HEK293 (cell line): ENCODE measurements around the gene MRPL44.

Experiments
- CTCF ChIA-PET: fragments of 350-600 bp; formaldehyde crosslinking; extraction: SDS; loops from one replicate; lab custom pipeline; 2021; ENCODE audit warnings: antibody characterized with exemption; lab: Yijun Ruan, JAX
- POLR2A ChIA-PET: fragments of 300-600 bp; formaldehyde crosslinking; extraction: SDS; loops from one replicate; lab custom pipeline; 2020; ENCODE audit warnings: antibody characterized with exemption, inconsistent platforms; lab: Yijun Ruan, JAX
- H3K27ac ChIP-seq: fragments of 200-500 bp; sonication (Bioruptor generic); 2 replicates; pipeline ENCODE4 v1.5.1; 2014; ENCODE audit warnings: low read depth, low read length, control low read depth, inconsistent platforms; ENCODE audit errors: extremely low read depth
- H3K36me3 ChIP-seq, 2 experiments: fragments of 200-500 bp in 1 of 2; sonication (Bioruptor generic) in 1 of 2; 1 replicate in 1 of 2; 2 replicates in 1 of 2; pipeline ENCODE4 v1.5.1; 2014 to 2017; ENCODE audit warnings: inconsistent platforms in 2 of 2, low read length in 2 of 2; ENCODE audit not compliant: control insufficient read depth in 2 of 2, insufficient read depth in 1 of 2
- H3K4me1 ChIP-seq: fragments of 200-500 bp; sonication (Bioruptor generic); 2 replicates; pipeline ENCODE4 v1.5.1; 2014; ENCODE audit warnings: mild to moderate bottlenecking, low read length, inconsistent platforms; ENCODE audit not compliant: control insufficient read depth, insufficient read depth
- H3K4me3 ChIP-seq: 2 replicates; pipeline ENCODE4 v1.5.1; 2011; ENCODE audit warnings: low read depth, mild to moderate bottlenecking, control low read depth, low read length, moderate library complexity
- H3K9me3 ChIP-seq: fragments of 200-500 bp; sonication (Bioruptor generic); 2 replicates; pipeline ENCODE4 v1.5.1; 2014; ENCODE audit warnings: low read depth, low read length, inconsistent platforms; ENCODE audit not compliant: control insufficient read depth, insufficient read depth
- EGR2 ChIP-seq: fragments of 450-650 bp; formaldehyde crosslinking; IDR thresholded peaks from 2 replicates; pipeline ENCODE4 v1.5.1; 2016; ENCODE audit warnings: low read depth, missing biosample characterization, missing genetic modification characterization
- GFI1B ChIP-seq: fragments of 450-650 bp; formaldehyde crosslinking; IDR thresholded peaks from 2 replicates; pipeline ENCODE4 v1.5.1; 2016; ENCODE audit warnings: missing biosample characterization, missing genetic modification characterization
- MZF1 ChIP-seq: fragments of 450-650 bp; formaldehyde crosslinking; IDR thresholded peaks from 2 replicates; pipeline ENCODE4 v1.5.1; 2017; ENCODE audit warnings: missing biosample characterization, missing genetic modification characterization, borderline replicate concordance
- YY1 ChIP-seq: fragments of 450-650 bp; formaldehyde crosslinking; IDR thresholded peaks from 2 replicates; pipeline ENCODE4 v1.5.1; 2018; ENCODE audit warnings: missing biosample characterization, missing genetic modification characterization
- YY2 ChIP-seq: fragments of 450-650 bp; formaldehyde crosslinking; IDR thresholded peaks from 2 replicates; pipeline ENCODE4 v1.5.1; 2016; ENCODE audit warnings: missing biosample characterization, missing genetic modification characterization
- ZBTB17 ChIP-seq: fragments of 450-650 bp; formaldehyde crosslinking; IDR thresholded peaks from 2 replicates; pipeline ENCODE4 v1.5.1; 2016; ENCODE audit warnings: missing biosample characterization, missing genetic modification characterization
- ZNF121 ChIP-seq: fragments of 450-650 bp; formaldehyde crosslinking; IDR thresholded peaks from 2 replicates; pipeline ENCODE4 v1.5.1; 2016; ENCODE audit warnings: missing biosample characterization, missing genetic modification characterization
- ZNF133 ChIP-seq: fragments of 450-650 bp; formaldehyde crosslinking; IDR thresholded peaks from 2 replicates; pipeline ENCODE4 v1.5.1; 2016; ENCODE audit warnings: missing biosample characterization, missing genetic modification characterization
- ZNF174 ChIP-seq: fragments of 450-650 bp; formaldehyde crosslinking; IDR thresholded peaks from 2 replicates; pipeline ENCODE4 v1.5.0; 2017; ENCODE audit warnings: missing biosample characterization, mild to moderate bottlenecking, missing genetic modification characterization
- ZNF266 ChIP-seq: fragments of 450-650 bp; formaldehyde crosslinking; IDR thresholded peaks from 2 replicates; pipeline ENCODE4 v1.5.1; 2016; ENCODE audit warnings: missing biosample characterization, missing genetic modification characterization, low read depth
- ZNF510 ChIP-seq: fragments of 450-650 bp; formaldehyde crosslinking; IDR thresholded peaks from 2 replicates; pipeline ENCODE4 v1.5.1; 2018; ENCODE audit warnings: mild to moderate bottlenecking, missing genetic modification characterization, missing biosample characterization; ENCODE audit not compliant: insufficient replicate concordance
- ZNF521 ChIP-seq: fragments of 450-650 bp; formaldehyde crosslinking; IDR thresholded peaks from 2 replicates; pipeline ENCODE4 v1.5.1; 2017; ENCODE audit warnings: missing biosample characterization, mild to moderate bottlenecking, missing genetic modification characterization
- ZNF670 ChIP-seq: fragments of 450-650 bp; formaldehyde crosslinking; IDR thresholded peaks from 2 replicates; pipeline ENCODE4 v1.5.1; 2016; ENCODE audit warnings: missing biosample characterization, missing genetic modification characterization, low read depth
- TF ChIP-seq, protein P1 (sequence below): fragments of 450-650 bp; formaldehyde crosslinking; IDR thresholded peaks from 2 replicates; pipeline ENCODE4 v1.5.1; 2016; ENCODE audit warnings: missing biosample characterization, missing genetic modification characterization
- TF ChIP-seq, protein P2 (sequence below): fragments of 450-650 bp; formaldehyde crosslinking; IDR thresholded peaks from 2 replicates; pipeline ENCODE4 v1.5.1; 2016; ENCODE audit warnings: missing biosample characterization, missing genetic modification characterization, low read depth
- TF ChIP-seq, protein P3 (sequence below): fragments of 450-650 bp; formaldehyde crosslinking; IDR thresholded peaks from 2 replicates; pipeline ENCODE4 v1.5.1; 2016; ENCODE audit warnings: missing biosample characterization, missing genetic modification characterization
- TF ChIP-seq, protein P4 (sequence below): fragments of 450-650 bp; formaldehyde crosslinking; IDR thresholded peaks from 2 replicates; pipeline ENCODE4 v1.5.1; 2016; ENCODE audit warnings: missing biosample characterization, missing genetic modification characterization
- TF ChIP-seq, protein P5 (sequence below): fragments of 450-650 bp; formaldehyde crosslinking; IDR thresholded peaks from 2 replicates; pipeline ENCODE4 v1.5.1; 2017; ENCODE audit warnings: missing biosample characterization, missing genetic modification characterization
- TF ChIP-seq, protein P6 (sequence below): fragments of 450-650 bp; formaldehyde crosslinking; IDR thresholded peaks from 2 replicates; pipeline ENCODE4 v1.5.1; 2016; ENCODE audit warnings: missing biosample characterization, missing genetic modification characterization, low read depth
- TF ChIP-seq, protein P7 (sequence below): fragments of 450-650 bp; formaldehyde crosslinking; IDR thresholded peaks from 2 replicates; pipeline ENCODE4 v1.5.1; 2016; ENCODE audit warnings: missing biosample characterization, missing genetic modification characterization
- TF ChIP-seq, protein P8 (sequence below): fragments of 450-650 bp; formaldehyde crosslinking; IDR thresholded peaks from 2 replicates; pipeline ENCODE4 v1.5.1; 2017; ENCODE audit warnings: missing biosample characterization, mild to moderate bottlenecking, missing genetic modification characterization, moderate library complexity

The MRPL44 gene

DNA sequence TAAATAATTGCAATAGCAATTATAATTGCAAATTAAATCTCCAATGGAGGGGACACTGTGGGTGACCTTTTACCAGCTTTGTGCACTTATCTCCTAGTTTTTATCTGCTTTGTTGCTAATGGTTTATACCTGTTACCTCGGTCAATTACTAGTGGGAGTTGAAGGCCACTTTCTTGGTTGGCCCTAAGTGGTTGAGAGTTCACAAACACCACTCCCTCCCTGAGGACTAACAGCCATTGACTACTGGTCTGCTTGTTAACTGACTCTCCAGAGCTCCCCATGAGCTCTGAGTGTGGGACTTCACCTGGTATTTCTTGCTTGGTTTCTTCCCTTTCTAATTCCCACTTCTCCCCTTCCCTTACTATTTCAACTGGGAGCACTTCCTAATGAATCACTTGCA, 54.6 kb downstream of the MRPL44 start:
- CTCF ChIA-PET, result no interaction called here
- POLR2A ChIA-PET, result no interaction called here

DNA sequence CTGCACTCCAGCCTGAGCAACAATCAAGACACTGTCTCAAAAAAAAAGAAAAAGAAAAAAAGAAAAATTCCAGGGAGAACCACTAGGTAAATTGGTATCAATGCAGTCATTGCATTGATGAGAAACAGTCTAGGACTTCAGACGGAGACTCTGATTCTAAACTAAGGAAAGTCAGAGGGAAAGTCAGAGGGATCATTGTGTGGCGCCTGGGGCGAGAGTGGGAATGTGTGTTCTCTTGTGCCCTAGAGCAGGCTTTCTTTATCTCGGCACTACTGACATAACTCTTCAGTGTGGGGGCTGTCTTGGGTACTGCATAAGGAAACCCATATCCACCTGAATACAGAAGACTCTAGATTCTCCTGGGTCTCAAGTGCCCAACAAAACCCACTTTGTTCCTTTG, 57.1 kb downstream of the MRPL44 start:
- ChIA-PET CTCF (no interaction called here), POLR2A (no interaction called here)
- no peaks in the 10 kb centered on the region for H3K36me3 ChIP-seq
- H3K9me3 ChIP-seq, result no peaks in the 10 kb centered on the region
- H3K4me3 ChIP-seq, result no peak overlapping the region
- no peak overlapping the region for H3K27ac ChIP-seq
- no peaks in the 10 kb centered on the region for H3K4me1 ChIP-seq
- TF ChIP-seq ZNF521 (tag by site-specific recombination) (no peak), YY1 (tag by site-specific recombination) (no peak), ZNF133 (tag by site-specific recombination) (no peak), YY2 (no peak)
- TF ChIP-seq, protein P1, sequence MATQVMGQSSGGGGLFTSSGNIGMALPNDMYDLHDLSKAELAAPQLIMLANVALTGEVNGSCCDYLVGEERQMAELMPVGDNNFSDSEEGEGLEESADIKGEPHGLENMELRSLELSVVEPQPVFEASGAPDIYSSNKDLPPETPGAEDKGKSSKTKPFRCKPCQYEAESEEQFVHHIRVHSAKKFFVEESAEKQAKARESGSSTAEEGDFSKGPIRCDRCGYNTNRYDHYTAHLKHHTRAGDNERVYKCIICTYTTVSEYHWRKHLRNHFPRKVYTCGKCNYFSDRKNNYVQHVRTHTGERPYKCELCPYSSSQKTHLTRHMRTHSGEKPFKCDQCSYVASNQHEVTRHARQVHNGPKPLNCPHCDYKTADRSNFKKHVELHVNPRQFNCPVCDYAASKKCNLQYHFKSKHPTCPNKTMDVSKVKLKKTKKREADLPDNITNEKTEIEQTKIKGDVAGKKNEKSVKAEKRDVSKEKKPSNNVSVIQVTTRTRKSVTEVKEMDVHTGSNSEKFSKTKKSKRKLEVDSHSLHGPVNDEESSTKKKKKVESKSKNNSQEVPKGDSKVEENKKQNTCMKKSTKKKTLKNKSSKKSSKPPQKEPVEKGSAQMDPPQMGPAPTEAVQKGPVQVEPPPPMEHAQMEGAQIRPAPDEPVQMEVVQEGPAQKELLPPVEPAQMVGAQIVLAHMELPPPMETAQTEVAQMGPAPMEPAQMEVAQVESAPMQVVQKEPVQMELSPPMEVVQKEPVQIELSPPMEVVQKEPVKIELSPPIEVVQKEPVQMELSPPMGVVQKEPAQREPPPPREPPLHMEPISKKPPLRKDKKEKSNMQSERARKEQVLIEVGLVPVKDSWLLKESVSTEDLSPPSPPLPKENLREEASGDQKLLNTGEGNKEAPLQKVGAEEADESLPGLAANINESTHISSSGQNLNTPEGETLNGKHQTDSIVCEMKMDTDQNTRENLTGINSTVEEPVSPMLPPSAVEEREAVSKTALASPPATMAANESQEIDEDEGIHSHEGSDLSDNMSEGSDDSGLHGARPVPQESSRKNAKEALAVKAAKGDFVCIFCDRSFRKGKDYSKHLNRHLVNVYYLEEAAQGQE (tag by site-specific recombination), result no peak
- TF ChIP-seq, protein P2, sequence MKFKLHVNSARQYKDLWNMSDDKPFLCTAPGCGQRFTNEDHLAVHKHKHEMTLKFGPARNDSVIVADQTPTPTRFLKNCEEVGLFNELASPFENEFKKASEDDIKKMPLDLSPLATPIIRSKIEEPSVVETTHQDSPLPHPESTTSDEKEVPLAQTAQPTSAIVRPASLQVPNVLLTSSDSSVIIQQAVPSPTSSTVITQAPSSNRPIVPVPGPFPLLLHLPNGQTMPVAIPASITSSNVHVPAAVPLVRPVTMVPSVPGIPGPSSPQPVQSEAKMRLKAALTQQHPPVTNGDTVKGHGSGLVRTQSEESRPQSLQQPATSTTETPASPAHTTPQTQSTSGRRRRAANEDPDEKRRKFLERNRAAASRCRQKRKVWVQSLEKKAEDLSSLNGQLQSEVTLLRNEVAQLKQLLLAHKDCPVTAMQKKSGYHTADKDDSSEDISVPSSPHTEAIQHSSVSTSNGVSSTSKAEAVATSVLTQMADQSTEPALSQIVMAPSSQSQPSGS (tag by site-specific recombination), result no peak
- TF ChIP-seq, protein P3, sequence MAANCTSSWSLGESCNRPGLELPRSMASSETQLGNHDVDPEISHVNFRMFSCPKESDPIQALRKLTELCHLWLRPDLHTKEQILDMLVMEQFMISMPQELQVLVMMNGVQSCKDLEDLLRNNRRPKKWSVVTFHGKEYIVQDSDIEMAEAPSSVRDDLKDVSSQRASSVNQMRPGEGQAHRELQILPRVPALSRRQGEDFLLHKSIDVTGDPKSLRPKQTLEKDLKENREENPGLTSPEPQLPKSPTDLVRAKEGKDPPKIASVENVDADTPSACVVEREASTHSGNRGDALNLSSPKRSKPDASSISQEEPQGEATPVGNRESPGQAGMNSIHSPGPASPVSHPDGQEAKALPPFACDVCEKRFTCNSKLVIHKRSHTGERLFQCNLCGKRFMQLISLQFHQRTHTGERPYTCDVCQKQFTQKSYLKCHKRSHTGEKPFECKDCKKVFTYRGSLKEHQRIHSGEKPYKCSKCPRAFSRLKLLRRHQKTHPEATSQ (tag by site-specific recombination), result no peak
- TF ChIP-seq, protein P4, sequence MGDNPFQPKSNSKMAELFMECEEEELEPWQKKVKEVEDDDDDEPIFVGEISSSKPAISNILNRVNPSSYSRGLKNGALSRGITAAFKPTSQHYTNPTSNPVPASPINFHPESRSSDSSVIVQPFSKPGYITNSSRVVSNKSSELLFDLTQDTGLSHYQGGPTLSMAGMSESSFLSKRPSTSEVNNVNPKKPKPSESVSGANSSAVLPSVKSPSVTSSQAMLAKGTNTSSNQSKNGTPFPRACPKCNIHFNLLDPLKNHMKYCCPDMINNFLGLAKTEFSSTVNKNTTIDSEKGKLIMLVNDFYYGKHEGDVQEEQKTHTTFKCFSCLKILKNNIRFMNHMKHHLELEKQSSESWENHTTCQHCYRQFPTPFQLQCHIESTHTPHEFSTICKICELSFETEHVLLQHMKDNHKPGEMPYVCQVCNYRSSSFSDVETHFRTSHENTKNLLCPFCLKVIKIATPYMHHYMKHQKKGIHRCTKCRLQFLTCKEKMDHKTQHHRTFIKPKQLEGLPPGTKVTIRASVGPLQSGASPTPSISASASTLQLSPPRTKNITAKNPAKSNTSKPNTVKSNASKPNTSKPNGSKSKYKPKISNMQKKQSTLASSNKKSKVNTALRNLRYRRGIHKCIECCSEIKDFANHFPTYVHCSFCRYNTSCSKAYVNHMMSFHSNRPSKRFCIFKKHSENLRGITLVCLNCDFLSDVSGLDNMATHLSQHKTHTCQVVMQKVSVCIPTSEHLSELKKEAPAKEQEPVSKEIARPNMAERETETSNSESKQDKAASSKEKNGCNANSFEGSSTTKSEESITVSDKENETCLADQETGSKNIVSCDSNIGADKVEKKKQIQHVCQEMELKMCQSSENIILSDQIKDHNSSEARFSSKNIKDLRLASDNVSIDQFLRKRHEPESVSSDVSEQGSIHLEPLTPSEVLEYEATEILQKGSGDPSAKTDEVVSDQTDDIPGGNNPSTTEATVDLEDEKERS, result no peak
- TF ChIP-seq, protein P5, sequence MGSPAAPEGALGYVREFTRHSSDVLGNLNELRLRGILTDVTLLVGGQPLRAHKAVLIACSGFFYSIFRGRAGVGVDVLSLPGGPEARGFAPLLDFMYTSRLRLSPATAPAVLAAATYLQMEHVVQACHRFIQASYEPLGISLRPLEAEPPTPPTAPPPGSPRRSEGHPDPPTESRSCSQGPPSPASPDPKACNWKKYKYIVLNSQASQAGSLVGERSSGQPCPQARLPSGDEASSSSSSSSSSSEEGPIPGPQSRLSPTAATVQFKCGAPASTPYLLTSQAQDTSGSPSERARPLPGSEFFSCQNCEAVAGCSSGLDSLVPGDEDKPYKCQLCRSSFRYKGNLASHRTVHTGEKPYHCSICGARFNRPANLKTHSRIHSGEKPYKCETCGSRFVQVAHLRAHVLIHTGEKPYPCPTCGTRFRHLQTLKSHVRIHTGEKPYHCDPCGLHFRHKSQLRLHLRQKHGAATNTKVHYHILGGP (tag by site-specific recombination), result no peak

More for the DNA sequence above, 54.6 kb downstream of the MRPL44 start:
- no peak overlapping the region for H3K27ac ChIP-seq
- no peaks in the 10 kb centered on the region for H3K36me3 ChIP-seq
- TF ChIP-seq ZNF510, result no peak
- no peak for TF ChIP-seq ZNF121 (tag by site-specific recombination)
- TF ChIP-seq ZNF266 (tag by site-specific recombination), result no peak
- no peak for TF ChIP-seq ZNF670 (tag by site-specific recombination)
- TF ChIP-seq, protein P6, sequence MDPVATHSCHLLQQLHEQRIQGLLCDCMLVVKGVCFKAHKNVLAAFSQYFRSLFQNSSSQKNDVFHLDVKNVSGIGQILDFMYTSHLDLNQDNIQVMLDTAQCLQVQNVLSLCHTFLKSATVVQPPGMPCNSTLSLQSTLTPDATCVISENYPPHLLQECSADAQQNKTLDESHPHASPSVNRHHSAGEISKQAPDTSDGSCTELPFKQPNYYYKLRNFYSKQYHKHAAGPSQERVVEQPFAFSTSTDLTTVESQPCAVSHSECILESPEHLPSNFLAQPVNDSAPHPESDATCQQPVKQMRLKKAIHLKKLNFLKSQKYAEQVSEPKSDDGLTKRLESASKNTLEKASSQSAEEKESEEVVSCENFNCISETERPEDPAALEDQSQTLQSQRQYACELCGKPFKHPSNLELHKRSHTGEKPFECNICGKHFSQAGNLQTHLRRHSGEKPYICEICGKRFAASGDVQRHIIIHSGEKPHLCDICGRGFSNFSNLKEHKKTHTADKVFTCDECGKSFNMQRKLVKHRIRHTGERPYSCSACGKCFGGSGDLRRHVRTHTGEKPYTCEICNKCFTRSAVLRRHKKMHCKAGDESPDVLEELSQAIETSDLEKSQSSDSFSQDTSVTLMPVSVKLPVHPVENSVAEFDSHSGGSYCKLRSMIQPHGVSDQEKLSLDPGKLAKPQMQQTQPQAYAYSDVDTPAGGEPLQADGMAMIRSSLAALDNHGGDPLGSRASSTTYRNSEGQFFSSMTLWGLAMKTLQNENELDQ (tag by site-specific recombination), result no peak
- TF ChIP-seq, protein P7, sequence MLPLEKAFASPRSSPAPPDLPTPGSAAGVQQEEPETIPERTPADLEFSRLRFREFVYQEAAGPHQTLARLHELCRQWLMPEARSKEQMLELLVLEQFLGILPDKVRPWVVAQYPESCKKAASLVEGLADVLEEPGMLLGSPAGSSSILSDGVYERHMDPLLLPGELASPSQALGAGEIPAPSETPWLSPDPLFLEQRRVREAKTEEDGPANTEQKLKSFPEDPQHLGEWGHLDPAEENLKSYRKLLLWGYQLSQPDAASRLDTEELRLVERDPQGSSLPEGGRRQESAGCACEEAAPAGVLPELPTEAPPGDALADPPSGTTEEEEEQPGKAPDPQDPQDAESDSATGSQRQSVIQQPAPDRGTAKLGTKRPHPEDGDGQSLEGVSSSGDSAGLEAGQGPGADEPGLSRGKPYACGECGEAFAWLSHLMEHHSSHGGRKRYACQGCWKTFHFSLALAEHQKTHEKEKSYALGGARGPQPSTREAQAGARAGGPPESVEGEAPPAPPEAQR (tag by site-specific recombination), result no peak
- no peak for TF ChIP-seq MZF1 (tag by site-specific recombination)
- TF ChIP-seq EGR2 (tag by site-specific recombination), result no peak
- no peak for TF ChIP-seq ZNF174
- TF ChIP-seq, protein P8, sequence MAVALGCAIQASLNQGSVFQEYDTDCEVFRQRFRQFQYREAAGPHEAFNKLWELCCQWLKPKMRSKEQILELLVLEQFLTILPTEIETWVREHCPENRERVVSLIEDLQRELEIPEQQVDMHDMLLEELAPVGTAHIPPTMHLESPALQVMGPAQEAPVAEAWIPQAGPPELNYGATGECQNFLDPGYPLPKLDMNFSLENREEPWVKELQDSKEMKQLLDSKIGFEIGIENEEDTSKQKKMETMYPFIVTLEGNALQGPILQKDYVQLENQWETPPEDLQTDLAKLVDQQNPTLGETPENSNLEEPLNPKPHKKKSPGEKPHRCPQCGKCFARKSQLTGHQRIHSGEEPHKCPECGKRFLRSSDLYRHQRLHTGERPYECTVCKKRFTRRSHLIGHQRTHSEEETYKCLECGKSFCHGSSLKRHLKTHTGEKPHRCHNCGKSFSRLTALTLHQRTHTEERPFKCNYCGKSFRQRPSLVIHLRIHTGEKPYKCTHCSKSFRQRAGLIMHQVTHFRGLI, result no peak
- no peak for TF ChIP-seq ZBTB17 (tag by site-specific recombination)
- no peak for TF ChIP-seq GFI1B (tag by site-specific recombination)
- no peaks in the 10 kb centered on the region for H3K9me3 ChIP-seq
- H3K4me3 ChIP-seq, result no peak overlapping the region
- 0 out of 2 replicates have a peak, but pooled peaks cover 2% of the 10 kb centered on the region for H3K4me1 ChIP-seq
